T follicular helper cell (primary cell): ENCODE results near the gene ANGPT4.
"Not testable (repeated sequence)": the region's sequence is repeated elsewhere in the genome, so short reads cannot be mapped to it uniquely, and the experiment has no call there.

Experiments used
- DNase-seq: peaks from one replicate; pipeline ENCODE4 v3.0.0-alpha.2; 2020; ENCODE audit warnings: low read depth

Gene ANGPT4

DNA sequence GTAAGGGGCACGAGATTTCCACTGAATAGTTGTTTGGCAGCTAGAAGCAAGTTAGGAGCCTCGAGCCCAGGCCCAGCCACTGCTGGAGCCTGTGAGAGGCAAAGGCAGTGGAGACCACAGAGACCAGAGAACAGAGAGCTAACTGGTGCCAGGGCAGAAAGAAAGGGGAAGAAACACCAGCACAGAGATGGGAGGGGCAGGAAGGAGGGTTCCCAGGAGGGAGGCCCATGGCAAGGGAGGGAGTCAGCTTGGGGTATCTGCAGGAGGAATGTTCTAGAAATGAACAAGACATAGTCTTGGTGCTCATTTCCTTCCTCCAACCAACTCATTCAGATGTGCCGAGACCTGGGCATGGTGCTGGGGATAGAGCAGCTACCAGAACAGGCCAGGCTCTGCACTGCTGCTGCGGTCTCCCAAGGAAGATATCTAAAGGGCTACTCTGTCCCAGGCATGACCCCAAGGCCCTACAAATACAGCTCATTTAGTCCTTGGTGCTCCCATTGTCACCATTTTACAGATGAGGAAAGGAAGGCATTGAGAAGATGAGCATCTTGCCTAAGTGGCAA lies 10.7 kb downstream of the ANGPT4 start:
- DNase-seq: no peak

DNA sequence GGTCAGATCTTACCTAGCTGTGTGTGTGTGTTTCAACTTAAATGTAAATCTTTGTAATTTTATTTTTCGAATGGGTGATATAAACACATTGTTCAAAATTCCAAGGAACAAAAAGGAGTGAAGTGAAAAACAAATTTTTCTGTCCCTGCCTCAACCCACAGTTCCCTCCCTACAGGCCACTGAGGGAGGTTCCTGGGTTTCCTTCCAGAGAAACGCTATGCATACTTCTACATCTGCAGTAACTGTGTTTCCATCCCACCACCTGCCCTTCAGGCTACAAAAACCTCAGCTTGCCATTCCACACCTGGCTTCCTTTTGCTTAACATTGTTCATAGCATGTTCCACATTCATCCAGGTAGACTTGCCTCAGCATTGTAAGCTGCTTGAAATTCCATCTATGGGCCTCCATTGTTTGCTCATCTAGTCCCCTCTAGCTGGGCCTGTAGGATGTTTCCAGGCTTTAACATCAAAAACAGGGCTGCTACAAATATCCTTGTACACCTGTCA lies 12.0 kb downstream of the ANGPT4 start:
- DNase-seq: no peak

DNA sequence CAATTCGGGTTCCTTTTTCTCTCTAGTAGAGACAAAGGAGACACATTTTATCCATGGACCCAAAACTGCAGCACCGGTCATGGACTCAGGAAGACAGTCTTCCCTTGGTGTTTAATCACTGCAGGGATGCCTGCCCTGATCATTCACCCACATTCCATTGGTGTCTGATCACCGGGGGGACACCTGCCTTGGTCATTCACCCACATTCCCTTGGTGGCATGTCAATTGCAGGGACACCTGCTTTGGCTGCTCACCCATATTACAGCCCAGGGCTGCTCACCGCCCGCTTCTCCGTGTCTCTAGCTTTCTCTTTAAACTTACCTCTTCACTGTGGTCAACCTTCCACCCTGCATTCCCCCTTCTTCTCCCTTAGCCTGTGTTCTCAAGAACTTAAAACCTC lies 18.7 kb downstream of the ANGPT4 start:
- DNase-seq: not testable (repeated sequence)

DNA sequence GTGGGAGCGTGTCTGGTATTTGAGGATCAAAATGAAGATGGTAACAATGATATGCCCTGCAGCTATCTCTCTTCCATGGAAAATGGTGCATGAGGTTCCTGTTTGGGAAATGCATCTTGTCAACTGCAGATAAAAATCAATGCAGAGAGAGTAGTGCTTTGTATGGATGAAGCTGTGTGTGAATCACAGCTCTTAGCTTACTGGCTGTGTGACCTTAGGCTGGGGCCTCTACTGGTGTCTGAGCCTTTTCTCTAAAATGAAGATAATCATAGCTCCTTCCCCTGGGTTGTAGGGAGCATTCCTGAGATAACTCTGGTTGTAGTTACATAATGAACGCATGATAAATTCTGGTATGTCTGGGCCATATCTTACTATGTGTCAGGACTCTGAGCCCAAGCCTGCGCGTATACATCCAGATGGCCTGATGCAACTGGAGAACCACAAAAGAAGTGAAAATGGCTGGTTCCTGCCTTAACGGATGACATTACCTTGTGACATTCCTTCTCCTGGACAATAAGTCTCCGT lies 19.6 kb downstream of the ANGPT4 start:
- no peak for DNase-seq

DNA sequence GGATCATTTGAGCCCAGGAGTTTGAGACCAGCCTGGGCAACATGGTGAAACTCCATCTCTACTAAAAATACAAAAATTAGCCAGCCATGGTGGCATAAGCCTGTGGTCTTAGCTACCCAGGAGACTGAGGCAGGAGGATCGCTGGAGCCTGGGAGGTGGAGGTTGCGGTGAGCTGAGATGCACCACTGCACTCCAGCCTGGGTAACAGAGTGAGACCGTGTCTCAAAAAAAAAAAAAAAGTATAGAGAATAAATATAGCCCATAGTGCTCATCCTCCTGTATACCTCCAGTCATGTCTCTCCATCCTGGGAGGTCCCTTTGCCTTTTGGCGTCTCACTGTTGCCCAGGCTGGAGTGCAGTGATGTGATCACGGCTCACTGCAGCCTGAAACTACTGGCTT lies 23.8 kb downstream of the ANGPT4 start:
- DNase-seq: not testable (repeated sequence)

DNA sequence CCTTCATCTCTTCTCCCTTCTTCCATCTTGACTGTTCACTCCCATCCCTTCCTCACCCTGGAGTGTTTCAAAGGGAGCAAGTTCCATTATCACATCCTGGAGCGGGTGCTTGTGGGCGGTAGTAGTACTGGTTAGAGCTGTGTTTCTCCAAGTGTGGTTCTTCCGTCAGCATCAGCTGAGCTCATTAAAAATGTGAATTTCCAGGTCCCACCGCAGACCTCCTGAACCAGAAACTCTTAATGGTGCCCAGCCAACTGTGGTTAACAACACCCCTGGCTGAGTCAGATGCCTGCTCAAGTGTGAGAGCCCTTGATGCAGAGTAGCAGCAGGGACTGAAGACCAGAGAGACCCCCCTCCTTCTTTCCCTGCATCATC lies 24.4 kb downstream of the ANGPT4 start:
- DNase-seq: no peak

DNA sequence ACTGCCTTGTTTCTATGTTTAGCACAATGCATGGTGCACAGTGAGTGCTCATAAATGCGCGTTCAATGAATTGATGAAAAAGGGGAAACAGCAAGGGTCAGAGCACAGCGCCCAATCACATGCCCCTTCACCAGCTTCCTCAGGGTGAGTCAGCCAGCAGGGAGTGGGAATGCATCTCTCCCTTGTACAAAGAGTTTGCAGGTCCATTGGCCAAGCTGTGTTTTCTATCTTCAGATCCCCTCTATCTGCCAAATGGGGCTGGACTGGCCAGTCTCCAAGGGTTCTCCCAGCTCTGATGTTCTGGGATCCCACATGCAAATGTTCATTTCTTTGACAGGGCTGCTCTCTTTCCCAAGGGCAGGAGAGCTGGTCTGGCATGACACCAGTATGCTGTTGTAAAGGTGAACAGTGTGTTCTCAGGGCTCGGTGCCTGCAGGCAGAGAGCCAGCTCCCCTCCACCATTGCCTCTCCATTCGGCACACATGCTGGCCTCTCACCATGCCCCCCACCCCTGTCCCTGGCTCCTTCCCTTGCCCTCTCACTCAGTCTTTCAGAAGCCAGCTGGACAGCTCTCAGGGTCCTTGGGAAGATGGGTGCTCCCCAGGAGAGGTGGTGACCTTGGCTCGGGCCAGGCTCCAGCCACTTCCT lies 25.0 kb downstream of the ANGPT4 start:
- no peak for DNase-seq

DNA sequence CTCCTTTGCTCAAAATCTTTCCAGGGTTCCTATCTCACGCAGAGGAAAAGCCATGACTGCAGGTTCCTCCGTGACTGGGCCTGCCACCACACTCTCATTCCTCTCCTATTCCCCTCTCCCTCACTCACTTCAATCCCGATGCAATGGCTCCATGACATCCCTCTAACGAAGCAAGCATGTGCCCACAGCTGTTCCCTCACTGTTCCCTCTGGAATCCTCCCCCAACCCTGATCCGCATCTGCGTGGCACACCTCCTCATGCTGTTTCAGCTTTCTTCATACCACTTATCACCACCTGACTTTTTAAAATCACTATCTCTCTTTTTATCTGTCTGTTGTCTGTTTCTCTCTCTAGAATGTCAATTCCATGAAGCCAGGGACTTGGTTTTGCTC lies 25.5 kb downstream of the ANGPT4 start:
- DNase-seq: no peak

DNA sequence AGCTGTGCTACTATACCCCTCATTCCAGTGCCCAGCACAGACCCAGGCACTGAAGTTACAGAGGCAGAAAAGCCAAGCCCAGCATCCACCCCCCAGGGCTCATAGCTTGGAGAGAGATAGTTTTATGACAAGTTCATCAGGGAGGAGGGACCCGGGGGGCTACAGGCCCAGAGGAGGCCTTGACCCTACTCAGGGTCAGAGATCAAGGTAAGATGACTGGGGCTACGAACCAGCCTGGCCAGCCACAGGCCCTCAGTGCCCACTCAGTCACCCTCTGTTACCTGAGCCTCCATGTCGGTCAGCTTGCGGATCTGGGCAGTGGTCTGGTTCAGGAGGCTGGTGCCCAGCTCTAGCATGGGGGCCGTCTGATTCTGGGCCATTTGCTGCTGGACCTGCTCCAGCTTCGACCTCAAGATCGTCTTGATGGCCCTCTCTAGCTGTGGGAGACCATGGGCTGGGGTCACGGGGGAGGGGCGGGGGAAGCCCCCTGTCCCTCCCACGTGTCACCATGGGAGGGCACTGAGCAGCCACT lies 26.1 kb downstream of the ANGPT4 start:
- DNase-seq: no peak

DNA sequence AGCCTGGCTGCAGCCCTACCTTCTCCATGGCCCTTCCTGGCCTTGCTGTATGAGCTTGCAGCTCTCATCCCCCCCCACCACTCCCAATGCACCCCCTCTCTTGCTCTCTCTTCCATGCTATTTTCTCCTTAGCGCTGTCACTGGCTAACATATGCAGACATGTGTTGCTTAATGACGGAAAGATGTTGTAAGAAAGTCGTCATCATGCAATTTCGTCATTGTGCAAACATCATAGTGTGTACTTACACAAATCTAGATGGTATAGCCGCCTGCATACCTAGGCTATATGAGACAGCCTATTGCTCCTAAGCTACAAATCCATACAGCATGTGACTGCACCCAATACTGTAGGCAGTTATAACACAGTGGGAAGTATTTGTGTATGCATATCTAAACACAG lies 27.0 kb downstream of the ANGPT4 start:
- DNase-seq: no peak

DNA sequence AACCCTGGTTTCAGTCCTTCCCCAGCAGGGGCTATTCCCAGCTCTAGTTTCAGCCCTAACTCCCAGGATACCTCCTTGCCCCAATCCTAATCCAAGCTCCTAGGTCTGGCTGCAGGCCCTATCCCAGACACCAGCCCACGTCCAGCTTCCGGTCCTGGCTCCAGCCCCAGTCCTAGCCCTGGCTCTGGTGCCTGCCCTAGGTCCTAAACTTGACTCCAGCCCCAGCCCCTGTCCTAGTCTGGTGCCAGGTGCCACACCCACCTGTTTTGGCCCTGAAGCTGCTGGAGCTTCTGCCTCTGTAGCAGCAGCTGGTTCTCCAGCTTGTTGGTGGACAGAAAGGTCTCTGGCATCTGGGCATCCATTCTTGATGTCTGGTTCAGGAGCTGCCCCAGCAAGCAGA lies 28.1 kb downstream of the ANGPT4 start:
- DNase-seq: no peak

DNA sequence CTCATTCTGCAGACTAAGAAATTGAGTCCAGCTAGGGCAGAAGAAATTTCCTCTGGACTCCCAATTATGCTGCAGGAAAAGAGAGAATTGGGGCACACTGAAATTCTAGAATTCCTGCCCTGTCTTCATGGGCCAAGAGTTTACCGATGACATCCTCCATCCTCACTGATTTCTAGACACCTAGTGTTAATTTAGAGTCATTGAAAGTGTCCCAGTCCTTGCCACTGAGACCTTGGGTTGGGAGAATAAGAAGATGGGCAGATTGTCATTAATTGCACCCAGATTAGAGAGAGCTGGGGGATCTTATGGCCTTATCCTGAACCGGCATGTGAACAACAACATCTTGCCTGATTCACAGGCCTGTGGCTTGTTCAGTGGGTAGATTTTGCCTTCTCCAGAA lies 29.0 kb downstream of the ANGPT4 start:
- no peak for DNase-seq

DNA sequence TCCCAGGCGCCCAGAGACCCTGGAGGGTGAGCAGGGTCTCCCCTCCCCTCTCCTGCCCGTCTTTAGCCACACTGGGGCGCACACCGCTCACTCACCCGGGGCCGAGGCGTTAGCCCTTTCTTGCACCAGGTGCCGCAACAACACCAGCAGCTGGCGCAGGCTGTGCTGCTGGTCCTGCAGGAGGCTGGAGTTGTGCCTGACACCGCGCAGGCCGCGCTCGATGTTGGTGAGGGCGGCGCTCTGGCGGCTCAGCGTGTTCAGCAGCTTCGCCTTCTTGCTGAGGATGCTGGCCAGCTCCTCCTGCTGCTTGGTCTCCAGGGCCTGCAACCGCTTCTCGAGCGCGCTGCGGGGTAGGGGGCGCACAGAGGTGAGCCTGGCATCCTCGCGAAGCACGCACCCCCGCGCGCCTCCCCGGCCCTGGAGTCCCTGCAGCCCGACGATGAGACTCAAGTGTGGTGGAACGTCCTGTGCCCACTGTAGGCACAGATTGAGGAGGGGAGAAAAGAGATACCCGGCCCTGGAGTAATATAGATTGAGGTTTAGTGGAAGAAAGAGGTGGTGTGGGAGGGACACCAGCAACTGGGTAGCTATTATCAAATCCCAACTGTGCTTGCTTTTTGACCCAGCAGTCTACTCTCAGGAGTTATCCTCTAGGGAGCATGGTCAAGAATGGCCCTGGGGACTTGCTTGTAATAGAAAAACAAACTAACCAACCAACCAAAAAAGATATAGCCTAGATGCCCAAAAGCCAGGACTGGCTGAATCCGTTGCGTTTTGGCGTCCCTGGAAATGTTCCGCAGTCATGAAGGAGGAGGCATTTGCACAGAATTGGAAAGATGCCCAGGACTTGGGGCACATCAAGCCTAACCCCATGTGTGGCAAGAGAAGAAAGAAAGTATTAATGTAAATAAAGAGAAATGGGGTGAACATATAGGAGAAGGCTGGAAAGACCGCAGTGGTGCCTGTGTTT lies 30.9 kb downstream of the ANGPT4 start:
- DNase-seq: no peak

DNA sequence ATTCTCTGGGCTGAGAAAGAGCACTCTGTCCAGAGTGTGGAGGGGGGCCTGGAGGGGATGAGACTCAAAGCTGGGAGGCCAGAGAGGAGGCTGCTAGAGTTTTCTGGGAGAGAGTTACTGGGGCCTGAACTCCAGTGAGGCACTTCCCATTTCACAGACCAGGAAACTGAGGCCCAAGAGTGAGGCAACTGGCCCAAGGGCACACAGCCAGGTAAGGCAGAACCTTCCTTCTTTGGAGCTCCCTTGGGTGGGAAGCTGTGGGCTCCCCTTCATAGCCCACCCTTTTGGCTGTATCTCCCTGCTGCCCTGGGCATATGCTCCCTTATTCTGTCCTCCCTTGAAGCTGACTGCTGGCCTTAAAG lies 34.4 kb downstream of the ANGPT4 start:
- no peak for DNase-seq

DNA sequence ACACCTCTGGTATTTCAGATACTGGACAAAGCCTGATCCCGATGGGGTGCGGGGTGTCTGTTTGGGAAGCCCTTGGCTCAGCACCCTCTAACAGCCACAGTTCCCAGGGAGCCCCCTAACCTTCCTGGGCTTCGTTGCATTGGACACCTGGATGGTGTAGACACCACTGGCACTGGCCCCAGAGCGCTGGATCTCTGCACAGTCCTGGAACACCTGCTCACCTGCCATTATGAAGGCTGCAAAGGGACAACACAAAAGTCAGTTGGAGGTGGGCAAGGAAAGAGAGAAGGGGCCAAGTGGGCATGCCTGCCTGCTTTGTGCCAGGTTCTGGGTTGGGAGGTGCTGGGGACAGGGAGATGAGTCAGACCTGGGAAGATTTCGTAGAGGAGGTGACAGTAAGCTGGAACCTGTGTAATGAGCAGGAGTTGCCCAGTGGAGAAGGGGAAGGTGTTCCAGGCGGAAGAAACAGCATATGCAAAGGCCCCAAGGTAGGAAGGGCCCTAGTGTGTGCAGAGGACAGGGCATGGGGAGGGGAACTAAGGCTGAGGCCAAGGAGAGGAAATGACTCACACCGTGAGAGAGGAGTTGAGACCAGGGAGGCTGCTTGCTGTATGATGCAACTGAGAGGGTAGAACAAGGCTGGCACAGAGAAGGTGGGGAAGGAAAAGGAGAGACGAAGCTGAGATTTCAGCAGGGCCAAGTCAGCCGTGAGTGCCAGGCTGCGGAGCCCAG lies 34.9 kb downstream of the ANGPT4 start:
- DNase-seq: no peak

DNA sequence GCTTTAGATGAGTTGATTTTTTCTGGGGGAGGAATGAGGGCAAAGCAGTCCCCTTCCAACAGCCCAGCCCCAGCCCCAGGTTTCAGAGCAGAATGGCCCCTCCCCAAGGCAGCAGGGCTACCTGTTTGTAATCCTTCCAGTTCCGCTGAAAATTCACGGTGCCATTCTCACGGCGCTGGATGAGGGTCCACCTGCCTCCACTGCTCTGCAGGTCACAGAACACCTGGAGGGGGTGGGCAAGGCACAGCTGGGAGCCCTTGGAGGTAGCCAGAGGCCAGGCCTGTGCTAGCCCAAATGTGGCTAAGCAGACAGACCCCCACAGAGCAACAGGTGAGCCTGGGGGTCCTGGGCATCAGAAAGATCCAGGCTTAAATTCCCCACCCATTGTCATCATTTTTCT lies 36.5 kb downstream of the ANGPT4 start:
- no peak for DNase-seq

DNA sequence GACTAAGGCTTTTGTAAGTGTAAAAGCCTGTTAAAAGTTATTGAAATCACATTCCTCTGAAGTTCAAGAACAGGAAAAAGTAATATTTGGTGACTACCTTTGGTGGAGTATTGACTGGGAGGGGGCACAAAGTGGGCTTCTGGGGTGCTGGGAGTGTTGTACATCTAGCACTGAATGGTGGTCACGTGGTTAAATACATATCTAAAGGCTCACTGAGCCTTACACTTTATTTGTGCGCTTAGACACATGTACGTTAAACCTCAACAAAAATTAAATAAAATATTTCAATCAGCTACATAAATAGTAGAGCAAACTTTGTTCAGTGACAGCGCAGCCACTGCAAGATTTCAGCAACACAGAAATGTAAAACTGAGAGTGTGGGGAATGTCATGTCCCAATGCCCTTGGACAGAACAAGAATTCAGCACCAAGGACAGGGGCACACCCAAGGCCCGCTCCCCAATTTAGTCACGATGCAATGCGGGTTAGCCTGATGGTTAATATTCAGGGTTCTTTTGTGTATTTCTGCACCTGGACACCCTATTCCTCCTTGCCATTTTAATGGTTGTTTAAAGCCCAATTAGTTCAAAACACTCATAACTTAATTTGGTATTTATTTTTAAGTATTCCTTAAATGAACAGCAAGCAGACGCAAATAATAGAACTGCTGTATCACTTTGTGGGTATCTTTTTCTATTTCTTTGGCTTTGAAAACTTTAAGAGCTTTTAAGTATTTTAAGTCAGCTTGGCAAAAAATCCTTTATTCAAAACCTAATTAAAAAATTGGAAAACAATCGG lies 37.4 kb downstream of the ANGPT4 start:
- DNase-seq: no peak

DNA sequence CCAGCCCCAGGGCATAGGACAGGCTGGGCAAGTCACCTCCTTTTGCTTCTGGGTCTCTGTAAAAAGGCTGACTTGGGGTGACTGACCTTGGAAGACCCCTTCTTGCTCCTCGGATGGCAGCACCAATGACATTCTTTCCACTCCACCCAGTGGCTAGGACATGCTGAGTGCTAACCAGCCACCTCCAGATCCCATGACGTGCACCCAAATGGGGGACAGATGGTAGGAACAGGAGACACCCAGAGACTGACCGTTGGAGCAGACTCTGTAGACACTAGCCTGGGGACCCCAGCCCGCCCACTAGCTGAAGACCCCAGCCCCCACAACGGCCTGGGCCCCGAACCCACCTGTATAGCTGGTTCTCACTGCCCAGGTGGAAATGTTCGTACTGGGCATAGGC lies 38.3 kb downstream of the ANGPT4 start:
- DNase-seq: no peak

DNA sequence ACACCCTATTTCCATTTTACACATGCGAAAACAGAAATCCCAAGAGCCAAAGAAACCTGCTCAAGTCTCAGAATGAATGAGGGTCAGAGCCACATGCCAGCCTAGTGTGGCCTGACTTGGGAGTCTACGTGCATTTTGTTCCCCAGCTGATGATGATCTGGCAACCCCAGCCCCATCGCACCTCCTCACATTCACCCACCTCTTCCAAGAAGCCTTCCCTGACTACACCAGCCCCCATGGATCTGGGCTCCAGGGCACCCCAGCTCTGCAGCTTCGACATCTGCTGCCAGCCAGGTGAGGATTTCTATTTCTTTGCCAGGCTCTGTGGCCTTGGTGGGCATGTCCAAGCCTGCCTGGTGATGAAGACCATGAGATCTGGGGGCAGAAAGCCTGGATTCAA lies 41.0 kb downstream of the ANGPT4 start:
- no peak for DNase-seq

DNA sequence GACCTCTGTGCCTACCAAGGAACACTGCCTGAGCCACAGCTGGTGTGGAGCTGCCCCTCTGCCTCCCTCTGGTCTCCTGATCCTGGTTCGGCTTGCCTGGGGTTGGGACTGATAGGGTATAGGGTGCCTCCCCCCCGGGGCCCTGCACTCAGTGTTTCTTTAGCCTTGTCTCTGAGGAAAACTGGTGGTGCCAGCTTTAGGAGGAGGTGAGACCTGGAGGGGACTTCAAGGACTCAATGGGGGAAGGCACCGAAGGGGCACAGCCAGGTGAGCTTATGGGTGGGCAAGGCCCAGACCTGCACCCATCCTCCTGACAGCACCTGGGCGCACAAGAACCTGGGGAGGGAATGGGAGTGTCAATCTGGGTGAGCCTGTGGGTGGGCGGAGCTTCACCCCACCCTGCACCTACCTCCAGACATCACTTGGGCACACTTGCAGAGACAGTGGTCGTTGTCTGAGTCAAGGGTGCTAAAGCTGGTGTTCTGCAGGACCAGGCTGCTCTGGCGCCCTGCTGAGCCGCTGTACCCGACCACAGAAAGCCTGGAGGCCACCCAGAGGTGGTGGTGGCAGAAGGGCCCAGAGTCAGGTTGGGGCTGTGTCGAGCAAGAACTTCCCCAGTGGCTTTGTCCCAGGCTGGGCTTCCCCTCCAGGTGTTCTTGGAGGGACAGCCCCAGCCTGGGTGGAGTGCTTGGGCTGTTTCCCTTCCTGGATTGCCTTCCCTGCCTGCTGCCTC lies 42.1 kb downstream of the ANGPT4 start:
- no peak for DNase-seq
